Neural progenitor cell (in vitro differentiated cells): Measurements from ENCODE around the gene INSIG1. TPM values are rescaled to one million over a fixed set of nuclear protein-coding genes. Genes with fewer than 3 reads are reported as not detected.

Experiments
- DNase-seq: peaks from one replicate; pipeline ENCODE4 v3.0.0-alpha.2; 2016; ENCODE audit warnings: low spot score
- H2AFZ ChIP-seq: fragments of 200-600 bp; sonication (generic); replicated peaks from 2 replicates; pipeline ENCODE4 v1.6.1; 2016; ENCODE audit warnings: antibody characterized with exemption
- H3F3A ChIP-seq: fragments of 200-600 bp; sonication (generic); 2 replicates; pipeline ENCODE4 v1.6.1; 2016; ENCODE audit warnings: antibody characterized with exemption, low read depth
- H3K27ac ChIP-seq: fragments of 200-600 bp; sonication (generic); 2 replicates; pipeline ENCODE4 v1.5.1; 2016; ENCODE audit warnings: mild to moderate bottlenecking
- H3K27me3 ChIP-seq: fragments of 200-600 bp; sonication (generic); 2 replicates; pipeline ENCODE4 v1.6.1; 2016; ENCODE audit warnings: mild to moderate bottlenecking, moderate library complexity
- H3K36me3 ChIP-seq: fragments of 200-600 bp; sonication (generic); 2 replicates; pipeline ENCODE4 v1.5.1; 2016
- H3K4me1 ChIP-seq: fragments of 200-600 bp; sonication (generic); 2 replicates; pipeline ENCODE4 v1.6.1; 2016; ENCODE audit warnings: mixed run types
- H3K4me2 ChIP-seq: fragments of 200-600 bp; sonication (generic); 2 replicates; pipeline ENCODE4 v1.6.1; 2016
- H3K4me3 ChIP-seq: fragments of 200-600 bp; sonication (generic); 2 replicates; pipeline ENCODE4 v1.5.1; 2016
- H3K79me2 ChIP-seq: fragments of 200-600 bp; sonication (generic); 2 replicates; pipeline ENCODE4 v1.6.1; 2016; ENCODE audit warnings: low read depth
- H3K9ac ChIP-seq: fragments of 200-600 bp; sonication (generic); 2 replicates; pipeline ENCODE4 v1.6.1; 2016
- H3K9me3 ChIP-seq: fragments of 200-600 bp; sonication (generic); 2 replicates; pipeline ENCODE4 v1.5.1; 2016; ENCODE audit warnings: low read depth
- H4K20me1 ChIP-seq: fragments of 200-600 bp; sonication (generic); 2 replicates; pipeline ENCODE4 v1.6.1; 2016; ENCODE audit warnings: low read depth
- H3K27ac Mint-ChIP-seq: 3 replicates; pipeline ENCODE4 v1.8.0; 2021; ENCODE audit warnings: mixed read lengths
- H3K27me3 Mint-ChIP-seq: 2 replicates; pipeline ENCODE4 v1.8.0; 2022; ENCODE audit warnings: low read depth, mild to moderate bottlenecking, inconsistent platforms, moderate library complexity, mixed read lengths; ENCODE audit not compliant: insufficient read depth
- H3K36me3 Mint-ChIP-seq: 3 replicates; pipeline ENCODE4 v1.8.0; 2021; ENCODE audit warnings: mixed read lengths
- H3K4me1 Mint-ChIP-seq: 3 replicates; pipeline ENCODE4 v1.8.0; 2021; ENCODE audit warnings: mixed read lengths
- H3K4me3 Mint-ChIP-seq: 3 replicates; pipeline ENCODE4 v1.8.0; 2021; ENCODE audit warnings: mild to moderate bottlenecking, moderate library complexity, mixed read lengths
- H3K9me3 Mint-ChIP-seq: 3 replicates; pipeline ENCODE4 v1.8.0; 2020; ENCODE audit warnings: mixed read lengths
- CTCF ChIP-seq: fragments of 200-600 bp; sonication (generic); IDR thresholded peaks from 2 replicates; pipeline ENCODE4 v1.5.1; 2017; ENCODE audit warnings: antibody characterized with exemption, mild to moderate bottlenecking
- EZH2 ChIP-seq: fragments of 200-600 bp; sonication (generic); IDR thresholded peaks from 2 replicates; pipeline ENCODE4 v1.6.1; 2017; ENCODE audit warnings: antibody characterized with exemption, mild to moderate bottlenecking, moderate library complexity
- EZH2phosphoT487 ChIP-seq: fragments of 200-600 bp; sonication (generic); IDR thresholded peaks from 2 replicates; pipeline ENCODE4 v1.6.1; 2017; ENCODE audit warnings: antibody characterized with exemption
- total RNA-seq: library from RNA; depleted of rRNA; stranded (reverse); fragments of >200 nt; gene quantifications from 2 replicates; pipeline ENCODE4 v1.2.3, GENCODE V29; 2015; ENCODE audit warnings: low replicate concordance

INSIG1 gene
- total RNA-seq, 1 donor from 2014 or later: 94.3 TPM

GRCh38 chr7:155277385-155277994, 20.2 kb upstream of the INSIG1 start:
- H3K4me3 Mint-ChIP-seq: no peak overlapping the region
- Histone ChIP-seq H3K79me2 (no peaks in the 10 kb centered on the region), H3K27me3 (no peaks in the 10 kb centered on the region), H3K9ac (no peak overlapping the region), H3K4me3 (no peak overlapping the region), H3K4me1 (peaks cover 16% of the 10 kb centered on the region), H4K20me1 (no peaks in the 10 kb centered on the region), H3K9me3 (no peaks in the 10 kb centered on the region), H3F3A (no peaks in the 10 kb centered on the region), H3K27ac (no peak overlapping the region), H2AFZ (no peak overlapping the region), H3K4me2 (no peak overlapping the region), H3K36me3 (no peaks in the 10 kb centered on the region)
- no peaks in the 10 kb centered on the region for H3K36me3 Mint-ChIP-seq
- no peak for DNase-seq
- H3K9me3 Mint-ChIP-seq: no peaks in the 10 kb centered on the region
- H3K27me3 Mint-ChIP-seq: peaks cover 5% of the 10 kb centered on the region
- H3K4me1 Mint-ChIP-seq: peaks cover 4% of the 10 kb centered on the region
- TF ChIP-seq EZH2 (no peak), CTCF (no peak)
- no peak overlapping the region for H3K27ac Mint-ChIP-seq

DNA sequence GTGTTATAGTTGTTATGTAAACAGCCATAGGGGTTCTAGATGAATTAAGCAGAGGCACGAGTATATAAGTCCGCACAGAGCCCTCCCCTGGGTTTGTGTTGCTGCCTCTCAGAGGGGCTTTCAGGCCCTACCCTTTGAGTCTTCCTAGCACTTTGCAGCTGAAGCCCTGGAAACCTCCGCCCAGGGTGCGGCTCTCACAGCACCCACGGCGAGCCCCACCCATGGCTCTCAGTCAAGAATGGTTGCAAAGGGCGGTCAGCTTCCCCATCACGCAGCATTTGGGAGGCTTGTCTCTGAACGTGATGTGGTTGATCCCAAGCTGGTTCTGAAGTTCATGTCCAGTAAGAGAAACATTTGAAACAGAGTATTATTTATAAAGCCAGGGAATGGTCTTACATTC, 18.8 kb upstream of the INSIG1 start:
- Histone ChIP-seq H3K79me2 (no peaks in the 10 kb centered on the region), H3K27me3 (no peaks in the 10 kb centered on the region), H3F3A (no peaks in the 10 kb centered on the region), H3K9ac (no peak overlapping the region), H3K9me3 (no peaks in the 10 kb centered on the region), H3K36me3 (no peaks in the 10 kb centered on the region), H3K4me1 (peaks cover 16% of the 10 kb centered on the region), H3K27ac (no peak overlapping the region), H4K20me1 (no peaks in the 10 kb centered on the region), H3K4me3 (no peak overlapping the region), H2AFZ (no peak overlapping the region), H3K4me2 (no peak overlapping the region)
- no peak for DNase-seq
- Mint-ChIP-seq H3K4me3 (no peak overlapping the region), H3K27ac (no peak overlapping the region), H3K27me3 (peaks cover 3% of the 10 kb centered on the region), H3K9me3 (no peaks in the 10 kb centered on the region), H3K4me1 (peaks cover 14% of the 10 kb centered on the region), H3K36me3 (no peaks in the 10 kb centered on the region)
- TF ChIP-seq EZH2phosphoT487: no peak

DNA sequence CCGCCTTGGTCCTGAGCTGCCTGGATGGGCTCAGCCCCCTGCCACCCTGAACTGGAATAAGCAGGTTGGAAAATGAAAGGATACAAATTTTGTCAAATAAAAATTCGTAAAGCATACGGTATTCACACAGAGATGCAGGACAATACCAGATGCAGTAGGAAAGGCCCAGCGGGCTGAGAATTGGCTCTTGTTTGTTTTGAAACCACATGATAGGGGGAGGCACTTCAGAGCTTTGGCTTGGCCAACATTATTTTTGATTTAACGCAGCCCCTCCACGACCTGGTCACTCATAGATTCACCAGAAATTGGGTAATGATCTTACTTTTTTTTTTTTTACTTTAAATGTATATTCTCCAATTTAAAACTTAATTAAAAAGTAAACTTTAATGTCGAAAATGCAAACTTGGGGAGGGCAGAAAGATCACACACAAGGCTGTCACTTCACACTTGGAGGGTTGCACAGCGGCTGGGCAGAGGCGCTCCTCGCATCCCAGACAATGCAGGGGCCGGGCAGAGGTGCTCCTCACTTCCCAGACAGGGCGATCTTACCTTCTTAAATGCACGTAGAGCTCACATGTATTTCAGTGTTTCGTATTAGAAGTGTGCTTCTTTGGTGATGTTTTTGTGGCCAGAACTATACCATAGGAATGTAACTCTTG, 17.8 kb upstream of the INSIG1 start:
- TF ChIP-seq CTCF (no peak), EZH2 (no peak), EZH2phosphoT487 (no peak)
- Mint-ChIP-seq H3K27ac (no peak overlapping the region), H3K9me3 (no peaks in the 10 kb centered on the region), H3K36me3 (no peaks in the 10 kb centered on the region), H3K4me1 (peaks cover 15% of the 10 kb centered on the region), H3K4me3 (no peak overlapping the region), H3K27me3 (peaks cover 3% of the 10 kb centered on the region)
- no peaks in the 10 kb centered on the region for H3F3A ChIP-seq
- no peak overlapping the region for H3K27ac ChIP-seq
- H3K4me3 ChIP-seq: no peak overlapping the region
- no peaks in the 10 kb centered on the region for H3K79me2 ChIP-seq
- H3K9me3 ChIP-seq: no peaks in the 10 kb centered on the region
- no peaks in the 10 kb centered on the region for H3K27me3 ChIP-seq
- no peak overlapping the region for H2AFZ ChIP-seq
- H4K20me1 ChIP-seq: no peaks in the 10 kb centered on the region
- no peaks in the 10 kb centered on the region for H3K36me3 ChIP-seq
- peaks cover 16% of the 10 kb centered on the region for H3K4me1 ChIP-seq
- DNase-seq: no peak
- no peak overlapping the region for H3K4me2 ChIP-seq
- no peak overlapping the region for H3K9ac ChIP-seq
